IMR-90 (cell line): Measurements from ENCODE around the gene EIF4B. TPM values are rescaled to one million over a fixed set of nuclear protein-coding genes. Genes with fewer than 3 reads are reported as not detected.

ENCODE experiments used
- ATAC-seq: fragments of 200-7000 bp; cut with Tn5 transposase; 2 replicates; pipeline ENCODE4 v1.9.1; 2020; ENCODE audit warnings: low read depth, mild to moderate bottlenecking, moderate library complexity
- BruUV-seq: library from RNA; stranded (reverse); fragments of 400-500 nt; replicated peaks from 2 replicates; lab custom pipeline; 2021; lab: Mats Ljungman, UMichigan
- CTCF ChIA-PET: fragments of 300-600 bp; formaldehyde crosslinking; extraction: SDS; loops from one replicate; lab custom pipeline; 2021; ENCODE audit warnings: antibody characterized with exemption; lab: Yijun Ruan, JAX
- POLR2A ChIA-PET: fragments of 300-600 bp; sonication (Branson Sonifier 250); formaldehyde crosslinking; loops from one replicate; lab custom pipeline; 2022; ENCODE audit warnings: antibody characterized with exemption; ENCODE audit not compliant: unreplicated experiment; lab: Charles Lee
- DNase-seq: peaks from one replicate; pipeline ENCODE4 v3.0.0; 2013
- H2AFZ ChIP-seq: replicated peaks from 2 replicates; pipeline ENCODE3; 2013; ENCODE audit warnings: low read length, mild to moderate bottlenecking; ENCODE audit not compliant: poor library complexity
- H2AK5ac ChIP-seq: 2 replicates; pipeline ENCODE4 v1.6.1; 2013; ENCODE audit warnings: low read depth, low read length, inconsistent platforms
- H2AK9ac ChIP-seq: replicated peaks from 2 replicates; pipeline ENCODE3; 2013; ENCODE audit warnings: mild to moderate bottlenecking, low read depth, low read length, moderate library complexity; ENCODE audit not compliant: poor library complexity
- H2BK120ac ChIP-seq: 2 replicates; pipeline ENCODE4 v1.6.1; 2013; ENCODE audit warnings: low read depth, low read length, inconsistent platforms
- H2BK15ac ChIP-seq: 3 replicates; pipeline ENCODE4 v1.6.1; 2013; ENCODE audit warnings: low read depth, low read length, inconsistent platforms
- H2BK20ac ChIP-seq: 2 replicates; pipeline ENCODE4 v1.6.1; 2013; ENCODE audit warnings: low read depth, mild to moderate bottlenecking, inconsistent platforms, low read length, moderate library complexity
- H2BK5ac ChIP-seq: 2 replicates; pipeline ENCODE4 v1.6.1; 2013; ENCODE audit warnings: mild to moderate bottlenecking, low read depth, low read length, inconsistent platforms; ENCODE audit not compliant: poor library complexity, severe bottlenecking
- H3K14ac ChIP-seq: replicated peaks from 2 replicates; pipeline ENCODE4 v1.6.1; 2013; ENCODE audit warnings: low read depth, low read length, inconsistent platforms
- H3K18ac ChIP-seq: 2 replicates; pipeline ENCODE4 v1.6.1; 2013; ENCODE audit warnings: low read depth, low read length, control low read depth
- H3K23ac ChIP-seq: 2 replicates; pipeline ENCODE4 v1.6.1; 2013; ENCODE audit warnings: low read depth, low read length, inconsistent platforms
- H3K27ac ChIP-seq: 2 replicates; pipeline ENCODE4 v1.5.1; 2013; ENCODE audit warnings: mild to moderate bottlenecking, control low read depth, low read length; ENCODE audit not compliant: insufficient read depth
- H3K27me3 ChIP-seq: 2 replicates; pipeline ENCODE4 v1.6.1; 2013; ENCODE audit warnings: low read length; ENCODE audit not compliant: control insufficient read depth, insufficient read depth
- H3K36me3 ChIP-seq: 2 replicates; pipeline ENCODE4 v1.6.1; 2013; ENCODE audit warnings: low read length, mixed read lengths; ENCODE audit not compliant: control insufficient read depth, insufficient read depth
- H3K4ac ChIP-seq: 2 replicates; pipeline ENCODE4 v1.6.1; 2013; ENCODE audit warnings: low read depth, low read length, inconsistent platforms
- H3K4me1 ChIP-seq: 2 replicates; pipeline ENCODE4 v1.6.1; 2013; ENCODE audit warnings: low read length, mixed read lengths; ENCODE audit not compliant: control insufficient read depth, insufficient read depth
- H3K4me2 ChIP-seq: 2 replicates; pipeline ENCODE4 v1.6.1; 2013; ENCODE audit warnings: low read depth, mild to moderate bottlenecking, control low read depth, low read length, moderate library complexity
- H3K4me3 ChIP-seq: 2 replicates; pipeline ENCODE4 v1.5.1; 2013; ENCODE audit warnings: low read depth, mild to moderate bottlenecking, control low read depth, low read length, moderate library complexity; ENCODE audit not compliant: insufficient read depth
- H3K56ac ChIP-seq: 2 replicates; pipeline ENCODE4 v1.6.1; 2013; ENCODE audit warnings: low read length, inconsistent platforms; ENCODE audit not compliant: insufficient read depth; ENCODE audit errors: extremely low read depth
- H3K79me1 ChIP-seq, 2 experiments: 2 replicates each; pipeline ENCODE4 v1.6.1; 2013; ENCODE audit warnings: low read length in 2 of 2, inconsistent platforms in 1 of 2, low read depth in 1 of 2
- H3K9ac ChIP-seq: 2 replicates; pipeline ENCODE4 v1.6.1; 2013; ENCODE audit warnings: low read depth, low read length, control low read depth
- H3K9me1 ChIP-seq: 2 replicates; pipeline ENCODE4 v1.6.1; 2013; ENCODE audit warnings: low read length, inconsistent platforms; ENCODE audit not compliant: insufficient read depth
- H3K9me3 ChIP-seq: 2 replicates; pipeline ENCODE4 v1.6.1; 2013; ENCODE audit warnings: low read length; ENCODE audit not compliant: control insufficient read depth, insufficient read depth
- H4K20me1 ChIP-seq: 2 replicates; pipeline ENCODE4 v1.6.1; 2013; ENCODE audit warnings: low read length, inconsistent platforms; ENCODE audit not compliant: insufficient read depth
- H4K5ac ChIP-seq: 2 replicates; pipeline ENCODE4 v1.6.1; 2013; ENCODE audit warnings: mild to moderate bottlenecking, low read depth, low read length, control low read depth
- H4K8ac ChIP-seq, 2 experiments: 2 replicates each; pipeline ENCODE4 v1.6.1; 2013; ENCODE audit warnings: low read depth in 2 of 2, low read length in 2 of 2, control low read depth in 1 of 2, inconsistent platforms in 1 of 2
- H4K91ac ChIP-seq: 2 replicates; pipeline ENCODE4 v1.6.1; 2013; ENCODE audit warnings: low read depth, low read length, inconsistent platforms; ENCODE audit not compliant: insufficient read depth
- BHLHE40 ChIP-seq: fragments of 150-350 bp; IDR thresholded peaks from 2 replicates; pipeline ENCODE4 v1.6.1; 2016; ENCODE audit warnings: mild to moderate bottlenecking, low read depth, low read length
- CEBPB ChIP-seq: IDR thresholded peaks from 2 replicates; pipeline ENCODE4 v1.6.1; 2012; ENCODE audit warnings: low read depth, low read length, improper control_type of control experiment
- CHD1 ChIP-seq: IDR thresholded peaks from 2 replicates; pipeline ENCODE4 v1.6.1; 2012; ENCODE audit warnings: low read depth, low read length, improper control_type of control experiment
- CTCF ChIP-seq: conservative IDR thresholded peaks from 2 replicates; pipeline ENCODE4 v1.5.1; 2012; ENCODE audit warnings: mild to moderate bottlenecking, low read depth, low read length, improper control_type of control experiment
- ELK1 ChIP-seq: fragments of 150-350 bp; IDR thresholded peaks from 2 replicates; pipeline ENCODE4 v1.6.1; 2016; ENCODE audit warnings: low read depth, mild to moderate bottlenecking, low read length, moderate library complexity, borderline replicate concordance
- FOS ChIP-seq: fragments of 150-350 bp; IDR thresholded peaks from 2 replicates; pipeline ENCODE4 v1.6.1; 2016; ENCODE audit warnings: low read depth, low read length
- MAFK ChIP-seq: IDR thresholded peaks from 2 replicates; pipeline ENCODE4 v1.6.1; 2012; ENCODE audit warnings: low read depth, low read length, improper control_type of control experiment
- MAZ ChIP-seq: IDR thresholded peaks from 2 replicates; pipeline ENCODE4 v1.6.1; 2012; ENCODE audit warnings: low read depth, mild to moderate bottlenecking, low read length, improper control_type of control experiment, moderate library complexity, borderline replicate concordance
- MXI1 ChIP-seq: IDR thresholded peaks from 2 replicates; pipeline ENCODE4 v1.6.1; 2012; ENCODE audit warnings: low read depth, mild to moderate bottlenecking, low read length, moderate library complexity, borderline replicate concordance
- NFE2L2 ChIP-seq: fragments of 150-350 bp; IDR thresholded peaks from 2 replicates; pipeline ENCODE4 v1.6.1; 2016; ENCODE audit warnings: low read depth, mild to moderate bottlenecking, low read length
- POLR2A ChIP-seq: IDR thresholded peaks from 2 replicates; pipeline ENCODE4 v1.6.1; 2012; ENCODE audit warnings: mild to moderate bottlenecking, low read depth, low read length
- RAD21 ChIP-seq: IDR thresholded peaks from 2 replicates; pipeline ENCODE4 v1.6.1; 2012; ENCODE audit warnings: low read length, improper control_type of control experiment
- RCOR1 ChIP-seq: IDR thresholded peaks from 2 replicates; pipeline ENCODE4 v1.6.1; 2012; ENCODE audit warnings: mild to moderate bottlenecking, low read length, improper control_type of control experiment; ENCODE audit not compliant: insufficient replicate concordance
- RFX5 ChIP-seq: IDR thresholded peaks from 2 replicates; pipeline ENCODE4 v1.8.0; 2012; ENCODE audit warnings: low read depth, mild to moderate bottlenecking, low read length, moderate library complexity
- SMC3 ChIP-seq: fragments of 150-350 bp; IDR thresholded peaks from 2 replicates; pipeline ENCODE4 v1.6.1; 2016; ENCODE audit warnings: low read depth, mild to moderate bottlenecking, antibody characterized with exemption, low read length, moderate library complexity
- WGBS, 2 experiments: methylation state at CpG; one replicate each; pipeline versions ENCODE4 v1.1.5 to v1.1.7; 2013; ENCODE audit warnings: missing lambda C conversion rate in 2 of 2; ENCODE audit not compliant: insufficient read length in 1 of 2; ENCODE audit errors: extremely low coverage in 2 of 2; 5-methylcytosine and 5-hydroxymethylcytosine counted together
- dilution Hi-C: fragments of 300-500 bp; cut with HindIII; formaldehyde crosslinking; loops from one replicate; pipeline ENCODE4 v1.14.3; 2018; ENCODE audit warnings: low sequenced_read_pairs; ENCODE audit not compliant: unreplicated experiment
- in situ Hi-C: fragments of 300-500 bp; cut with MboI; formaldehyde crosslinking; loops from 3 replicates; pipeline ENCODE4 v1.14.3; 2019; ENCODE audit warnings: low sequenced_read_pairs, inconsistent platforms, mixed read lengths
- intact Hi-C: fragments of 100-400 bp; cut with micrococcal nuclease; formaldehyde crosslinking; loops from 2 replicates; pipeline ENCODE4 v1.10.0; 2022
- polyA plus RNA-seq, 3 experiments: library from polyadenylated mRNA; depleted of rRNA; stranded (reverse); fragments of >200 nt; gene quantifications; 2 replicates each; pipeline ENCODE4 v1.2.3, GENCODE V29; 2012; ENCODE audit warnings: low replicate concordance in 1 of 3
- total RNA-seq: library from RNA; depleted of rRNA; stranded (reverse); fragments of >200 nt; gene quantifications from 2 replicates; pipeline ENCODE4 v1.2.3, GENCODE V29; 2012
- TF ChIP-seq, protein P1 (sequence below): fragments of 150-350 bp; IDR thresholded peaks from 2 replicates; pipeline ENCODE4 v1.6.1; 2017; ENCODE audit warnings: mild to moderate bottlenecking, antibody characterized with exemption, low read length, low read depth

EIF4B gene
- total and polyA plus RNA-seq, 2 of the 4 experiments (the other 2 are of a cell fraction): 313 to 671 TPM

- no peak overlapping the region for H2AK5ac ChIP-seq
- H2BK5ac ChIP-seq: no peak overlapping the region
- no peak overlapping the region for H3K56ac ChIP-seq
- no peaks in the 10 kb centered on the region for H3K27me3 ChIP-seq
- H2BK120ac ChIP-seq: no peak overlapping the region
- ATAC-seq (no peak), DNase-seq (no peak)
- H3K36me3 ChIP-seq: peaks cover 49% of the 10 kb centered on the region
- no peak overlapping the region for H2AFZ ChIP-seq
- H2BK15ac ChIP-seq: no peak overlapping the region
- H3K27ac ChIP-seq: no peak overlapping the region
- peaks cover under 1 to 35% of the 10 kb centered on the region in 2 experiments for H3K79me1 ChIP-seq
- no peak overlapping the region for H4K91ac ChIP-seq
- H3K4me2 ChIP-seq: no peak overlapping the region
- ChIA-PET POLR2A (no interaction called here), CTCF (no interaction called here)
- no peak overlapping the region for H3K23ac ChIP-seq
- dilution Hi-C loops: no loop called here
- no peak overlapping the region for H3K18ac ChIP-seq
- H3K14ac ChIP-seq: no peak overlapping the region
- H4K5ac ChIP-seq: no peak overlapping the region
- in situ Hi-C loops: no loop called here
- no TSS peak for BruUV-seq
- H3K9me3 ChIP-seq: no peaks in the 10 kb centered on the region
- no peak overlapping the region for H3K9ac ChIP-seq
- no peak overlapping the region for H3K4me3 ChIP-seq
- no peak overlapping the region for H3K4ac ChIP-seq
- TF ChIP-seq RCOR1 (no peak), NFE2L2 (no peak), CHD1 (no peak), POLR2A (no peak), CEBPB (no peak), FOS (no peak), SMC3 (no peak), ELK1 (no peak), MAZ (no peak), CTCF (no peak), MXI1 (no peak), RFX5 (no peak), BHLHE40 (no peak), MAFK (no peak), RAD21 (no peak)
- TF ChIP-seq, protein P1, sequence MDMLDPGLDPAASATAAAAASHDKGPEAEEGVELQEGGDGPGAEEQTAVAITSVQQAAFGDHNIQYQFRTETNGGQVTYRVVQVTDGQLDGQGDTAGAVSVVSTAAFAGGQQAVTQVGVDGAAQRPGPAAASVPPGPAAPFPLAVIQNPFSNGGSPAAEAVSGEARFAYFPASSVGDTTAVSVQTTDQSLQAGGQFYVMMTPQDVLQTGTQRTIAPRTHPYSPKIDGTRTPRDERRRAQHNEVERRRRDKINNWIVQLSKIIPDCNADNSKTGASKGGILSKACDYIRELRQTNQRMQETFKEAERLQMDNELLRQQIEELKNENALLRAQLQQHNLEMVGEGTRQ: no peak
- H2BK20ac ChIP-seq: no peak overlapping the region
- no peak overlapping the region for H4K8ac ChIP-seq
- intact Hi-C loops: no loop called here
- peaks cover 5% of the 10 kb centered on the region; the same call in 1 of the 2 replicates for H4K20me1 ChIP-seq
- H3K4me1 ChIP-seq: no peaks in the 10 kb centered on the region
- peaks cover 9% of the 10 kb centered on the region for H3K9me1 ChIP-seq
- no peak overlapping the region for H2AK9ac ChIP-seq
- no CpG with 5 or more reads among the region's 4 CpGs for WGBS, 2 experiments
Observed at GRCh38 chr12:53039851-53040250, 33.6 kb downstream of the EIF4B start.
